GM19239 (cell line): ENCODE results near the gene TMEM269.

Experiments used
- DNase-seq: peaks from one replicate; pipeline ENCODE4 v3.0.0; 2011; ENCODE audit warnings: low spot score; ENCODE audit not compliant: insufficient read length
- FAIRE-seq: peaks from 2 replicates; lab custom pipeline; 2011; peaks lifted over from hg19 to GRCh38; lab: Jason Lieb, UNC

The TMEM269 gene

GRCh38 chr1:42784946-42785693, at the start of gene TMEM269:
Gene TMEM269, plus strand, starts transcription at chr1:42784991. Its CDS starts 4,903 bp downstream, at chr1:42789894.
- FAIRE-seq (no peak), DNase-seq (peak; percentile 30)

GRCh38 chr1:42735056-42735455, 49.7 kb upstream of the TMEM269 start:
- DNase-seq (no peak), FAIRE-seq (no peak)

- no peak for DNase-seq
- FAIRE-seq: no peak
Measured at GRCh38 chr1:42735477-42736105, 49.2 kb upstream of the TMEM269 start.

- FAIRE-seq (no peak), DNase-seq (no peak)
Measured at GRCh38 chr1:42736152-42736551, 48.6 kb upstream of the TMEM269 start.

GRCh38 chr1:42736571-42737200, 48.1 kb upstream of the TMEM269 start:
- no peak for FAIRE-seq
- no peak for DNase-seq

- peak; percentile 79 for FAIRE-seq
- peak; percentile 40 for DNase-seq
Measured at GRCh38 chr1:42737257-42737656, 47.5 kb upstream of the TMEM269 start.

- no peak for FAIRE-seq
- no peak for DNase-seq
Measured at GRCh38 chr1:42737986-42738677, 46.7 kb upstream of the TMEM269 start.

- FAIRE-seq: no peak
- no peak for DNase-seq
Measured at GRCh38 chr1:42738678-42739226, 46.0 kb upstream of the TMEM269 start.

GRCh38 chr1:42739753-42740700, 44.8 kb upstream of the TMEM269 start, which contains the start of gene CLDN19:
Gene CLDN19, minus strand, starts transcription at chr1:42740236. Its CDS starts 173 bp downstream, at chr1:42740063.
- DNase-seq (no peak), FAIRE-seq (no peak)

GRCh38 chr1:42740851-42741580, 43.8 kb upstream of the TMEM269 start:
- DNase-seq (no peak), FAIRE-seq (no peak)

GRCh38 chr1:42741706-42742105, 43.1 kb upstream of the TMEM269 start:
- FAIRE-seq: no peak

GRCh38 chr1:42742141-42742540, 42.6 kb upstream of the TMEM269 start:
- FAIRE-seq: no peak
- no peak for DNase-seq

More at GRCh38 chr1:42741706-42742105, 43.1 kb upstream of the TMEM269 start:
- DNase-seq: no peak

GRCh38 chr1:42742617-42743316, 42.0 kb upstream of the TMEM269 start:
- FAIRE-seq (no peak), DNase-seq (no peak)

- no peak for FAIRE-seq
- DNase-seq: no peak
Measured at GRCh38 chr1:42743317-42744147, 41.3 kb upstream of the TMEM269 start.

- FAIRE-seq (no peak), DNase-seq (no peak)
Measured at GRCh38 chr1:42744148-42744413, 40.7 kb upstream of the TMEM269 start.

- FAIRE-seq (no peak), DNase-seq (no peak)
Measured at GRCh38 chr1:42745851-42746250, 38.9 kb upstream of the TMEM269 start.

- FAIRE-seq: no peak
- DNase-seq: no peak
Measured at GRCh38 chr1:42746436-42747105, 38.2 kb upstream of the TMEM269 start.
